ENCODE measurements around the gene KIFC1.

KIFC1 gene

DNA sequence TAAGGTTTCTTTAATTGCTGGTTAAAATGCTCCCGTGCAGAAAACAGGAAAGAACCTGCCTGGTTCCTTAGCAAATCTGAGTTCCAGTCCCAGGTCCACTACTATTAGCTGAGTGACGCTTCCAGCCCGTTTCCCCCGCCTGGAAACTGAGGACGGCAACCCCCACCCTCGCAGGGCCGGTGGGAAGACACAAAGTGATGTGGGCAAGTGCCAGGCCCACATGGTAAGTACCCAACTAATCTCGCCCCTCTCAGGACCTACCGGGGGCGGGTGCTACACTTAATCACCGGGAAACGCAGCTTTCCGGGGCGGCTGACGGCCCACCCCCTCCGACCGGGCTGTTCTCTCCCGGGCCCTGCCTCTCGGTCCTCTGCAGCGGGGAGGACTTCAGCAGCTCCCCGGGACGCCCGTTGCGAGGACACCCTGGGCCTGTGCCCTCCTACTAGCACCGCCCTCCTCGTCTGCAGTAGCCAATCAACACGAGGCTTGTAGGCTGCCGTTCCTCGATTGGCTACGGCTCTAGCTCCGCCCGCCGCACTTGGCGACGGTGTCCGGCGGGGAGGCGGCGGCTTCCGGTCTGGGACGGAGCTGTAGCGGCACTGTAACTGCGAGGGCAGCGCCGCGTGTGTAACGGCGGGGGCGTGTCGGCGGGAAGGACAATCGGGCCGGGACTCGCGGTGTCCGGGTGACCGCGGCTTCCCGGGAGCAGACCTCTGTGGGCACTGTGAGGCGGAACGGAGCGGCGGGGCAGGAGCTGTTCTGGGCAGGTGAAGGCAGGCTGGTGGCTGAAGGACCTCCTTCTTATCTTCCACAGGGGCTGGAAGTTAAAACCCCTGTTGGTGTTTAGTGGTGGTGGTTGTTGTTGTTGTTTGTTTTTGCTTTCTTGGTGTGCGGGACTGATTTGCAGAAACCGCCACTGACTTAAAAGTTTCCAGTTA is 62.7 kb downstream of the KIFC1 start, which contains the start of gene ZBTB9:
TSS of gene ZBTB9 (plus strand) at position 568 of the 938 bp plus-strand sequence. CDS start 525 bp downstream, outside the sequence.
- Mint-ChIP-seq H3K4me1 (peaks cover 19% of the 10 kb centered on the region), H3K36me3 (ENCODE audit: low read depth) (peaks cover 36% of the 10 kb centered on the region), H3K4me3 (peak within 1 kb of the TSS; percentile 91 to 92 (median 92)), H3K9me3 (peaks cover 4% of the 10 kb centered on the region), H3K27me3 (ENCODE audit: low read depth) (no peaks in the 10 kb centered on the region), H3K27ac (peak within 1 kb of the TSS; percentile 64 to 84 (median 80))
- TF ChIP-seq, protein P1, sequence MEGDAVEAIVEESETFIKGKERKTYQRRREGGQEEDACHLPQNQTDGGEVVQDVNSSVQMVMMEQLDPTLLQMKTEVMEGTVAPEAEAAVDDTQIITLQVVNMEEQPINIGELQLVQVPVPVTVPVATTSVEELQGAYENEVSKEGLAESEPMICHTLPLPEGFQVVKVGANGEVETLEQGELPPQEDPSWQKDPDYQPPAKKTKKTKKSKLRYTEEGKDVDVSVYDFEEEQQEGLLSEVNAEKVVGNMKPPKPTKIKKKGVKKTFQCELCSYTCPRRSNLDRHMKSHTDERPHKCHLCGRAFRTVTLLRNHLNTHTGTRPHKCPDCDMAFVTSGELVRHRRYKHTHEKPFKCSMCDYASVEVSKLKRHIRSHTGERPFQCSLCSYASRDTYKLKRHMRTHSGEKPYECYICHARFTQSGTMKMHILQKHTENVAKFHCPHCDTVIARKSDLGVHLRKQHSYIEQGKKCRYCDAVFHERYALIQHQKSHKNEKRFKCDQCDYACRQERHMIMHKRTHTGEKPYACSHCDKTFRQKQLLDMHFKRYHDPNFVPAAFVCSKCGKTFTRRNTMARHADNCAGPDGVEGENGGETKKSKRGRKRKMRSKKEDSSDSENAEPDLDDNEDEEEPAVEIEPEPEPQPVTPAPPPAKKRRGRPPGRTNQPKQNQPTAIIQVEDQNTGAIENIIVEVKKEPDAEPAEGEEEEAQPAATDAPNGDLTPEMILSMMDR (IDR thresholded peaks at IDR 0.05; ENCODE audit: unreplicated experiment in 3 of 3): no peak

DNA sequence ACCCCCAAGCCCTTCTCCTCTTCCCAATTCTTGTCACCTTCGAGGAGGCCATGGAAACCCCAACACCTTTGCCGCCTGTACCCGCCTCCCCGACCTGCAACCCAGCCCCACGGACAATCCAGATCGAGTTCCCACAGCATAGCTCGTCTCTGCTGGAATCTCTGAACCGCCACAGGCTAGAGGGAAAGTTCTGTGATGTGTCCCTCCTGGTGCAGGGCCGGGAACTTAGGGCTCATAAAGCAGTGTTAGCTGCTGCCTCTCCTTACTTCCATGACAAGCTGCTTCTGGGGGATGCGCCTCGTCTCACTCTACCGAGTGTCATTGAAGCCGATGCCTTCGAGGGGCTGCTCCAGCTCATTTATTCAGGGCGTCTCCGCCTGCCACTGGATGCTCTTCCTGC is 63.4 kb downstream of the KIFC1 start:
- Mint-ChIP-seq H3K27ac (peak overlapping the region; percentile 64 to 84 (median 80)), H3K4me1 (peaks cover 19% of the 10 kb centered on the region), H3K27me3 (ENCODE audit: low read depth) (no peaks in the 10 kb centered on the region), H3K9me3 (peaks cover 4% of the 10 kb centered on the region), H3K4me3 (peak overlapping the region; percentile 91 to 92 (median 92)), H3K36me3 (ENCODE audit: low read depth) (peaks cover 36% of the 10 kb centered on the region)
- TF ChIP-seq, protein P1 (IDR thresholded peaks at IDR 0.05; ENCODE audit: unreplicated experiment in 3 of 3): no peak

GRCh38 chr6:33456156-33456555 is 64.5 kb downstream of the KIFC1 start:
- peaks cover 19% of the 10 kb centered on the region for H3K4me1 Mint-ChIP-seq
- TF ChIP-seq, protein P1 (IDR thresholded peaks at IDR 0.05; ENCODE audit: unreplicated experiment in 3 of 3): no peak
- H3K27me3 Mint-ChIP-seq (ENCODE audit: low read depth): no peaks in the 10 kb centered on the region

GRCh38 chr6:33458676-33459075 is 67.1 kb downstream of the KIFC1 start:
- peaks cover 16% of the 10 kb centered on the region for H3K4me1 Mint-ChIP-seq
- H3K4me3 Mint-ChIP-seq: no peak overlapping the region
- TF ChIP-seq, protein P1 (IDR thresholded peaks at IDR 0.05; ENCODE audit: unreplicated experiment in 3 of 3): no peak
- H3K27me3 Mint-ChIP-seq (ENCODE audit: low read depth): peaks cover 5% of the 10 kb centered on the region
- peaks cover 32% of the 10 kb centered on the region for H3K36me3 Mint-ChIP-seq (ENCODE audit: low read depth)
- peaks cover 4% of the 10 kb centered on the region for H3K9me3 Mint-ChIP-seq
- H3K27ac Mint-ChIP-seq: no peak overlapping the region

More at GRCh38 chr6:33456156-33456555, 64.5 kb downstream of the KIFC1 start:
- peaks cover 32% of the 10 kb centered on the region for H3K36me3 Mint-ChIP-seq (ENCODE audit: low read depth)
- H3K27ac Mint-ChIP-seq: no peak overlapping the region
- H3K4me3 Mint-ChIP-seq: peak overlapping the region; percentile 70 to 92 (median 75)
- peaks cover 4% of the 10 kb centered on the region for H3K9me3 Mint-ChIP-seq

GRCh38 chr6:33459226-33459625 is 67.6 kb downstream of the KIFC1 start:
- Mint-ChIP-seq H3K27ac (no peak overlapping the region), H3K27me3 (ENCODE audit: low read depth) (peaks cover 5% of the 10 kb centered on the region), H3K9me3 (peaks cover 4% of the 10 kb centered on the region), H3K36me3 (ENCODE audit: low read depth) (peaks cover 32% of the 10 kb centered on the region), H3K4me1 (peaks cover 12% of the 10 kb centered on the region), H3K4me3 (no peak overlapping the region)
- TF ChIP-seq, protein P1 (IDR thresholded peaks at IDR 0.05; ENCODE audit: unreplicated experiment in 3 of 3): no peak
